ENCODE results near the gene ERG28.

The ERG28 gene

DNA sequence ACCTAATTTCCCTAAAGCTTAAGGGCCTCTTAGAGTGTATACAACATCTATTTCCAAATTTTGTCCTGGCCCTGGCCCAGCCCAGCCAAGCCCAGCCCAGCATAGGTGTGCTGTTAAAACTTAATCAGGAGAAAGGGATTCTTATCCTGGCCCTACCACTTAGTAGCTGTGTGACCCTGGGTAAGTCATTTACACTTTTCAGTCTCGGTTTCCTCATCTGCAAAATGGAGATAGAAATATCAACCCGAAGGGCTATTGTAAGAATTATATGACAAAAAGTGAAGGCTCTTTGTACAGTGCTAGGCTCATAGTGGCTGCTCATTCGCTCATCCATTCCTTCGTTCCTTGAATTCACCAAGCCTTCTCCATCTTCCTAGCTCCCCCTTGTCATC lies 442 bp downstream of the ERG28 start:
- DNase-seq (ENCODE audit: extremely low read depth in 1 of 2, low read depth in 1 of 2), result no peak

DNA sequence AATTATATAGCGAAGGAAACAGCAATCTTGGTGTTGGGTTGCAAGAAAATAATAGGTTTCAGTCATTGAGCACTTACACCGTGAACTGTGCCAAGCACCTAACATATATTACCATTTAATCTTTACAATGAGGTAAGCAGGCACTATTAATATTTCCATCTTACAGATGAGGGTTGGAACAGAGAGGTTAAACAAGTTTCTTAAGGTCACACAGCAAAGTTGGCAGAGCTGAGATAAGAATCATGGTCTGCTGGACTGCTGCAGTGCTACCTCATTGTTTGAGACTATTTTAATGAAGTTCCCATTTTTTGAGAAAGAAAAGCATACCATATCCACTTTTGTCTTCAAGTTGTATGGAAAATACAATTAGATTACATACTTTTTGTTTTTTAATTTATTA lies 1.7 kb downstream of the ERG28 start:
- DNase-seq (ENCODE audit: extremely low read depth in 1 of 2, low read depth in 1 of 2), result no peak

DNA sequence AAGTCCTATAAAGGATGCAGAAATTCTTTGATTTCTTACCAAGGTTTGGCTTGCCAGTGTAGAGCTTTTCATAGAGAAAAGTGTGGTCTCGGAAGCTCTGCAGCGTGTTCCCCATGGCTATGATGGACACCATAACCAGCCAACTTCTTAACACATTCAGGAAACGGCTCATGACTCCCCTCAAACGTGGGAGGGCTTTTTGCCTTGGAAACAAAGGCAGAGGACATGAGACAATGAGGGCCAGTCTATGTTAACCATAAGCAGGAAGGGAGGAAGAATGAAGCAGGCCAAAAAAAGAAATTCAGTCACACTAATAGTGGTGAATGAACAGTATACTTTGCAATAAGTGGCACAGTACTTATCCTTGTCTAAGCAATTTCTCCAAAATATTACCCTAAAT lies 3.3 kb downstream of the ERG28 start:
- no peak for DNase-seq (ENCODE audit: extremely low read depth in 1 of 2, low read depth in 1 of 2)

DNA sequence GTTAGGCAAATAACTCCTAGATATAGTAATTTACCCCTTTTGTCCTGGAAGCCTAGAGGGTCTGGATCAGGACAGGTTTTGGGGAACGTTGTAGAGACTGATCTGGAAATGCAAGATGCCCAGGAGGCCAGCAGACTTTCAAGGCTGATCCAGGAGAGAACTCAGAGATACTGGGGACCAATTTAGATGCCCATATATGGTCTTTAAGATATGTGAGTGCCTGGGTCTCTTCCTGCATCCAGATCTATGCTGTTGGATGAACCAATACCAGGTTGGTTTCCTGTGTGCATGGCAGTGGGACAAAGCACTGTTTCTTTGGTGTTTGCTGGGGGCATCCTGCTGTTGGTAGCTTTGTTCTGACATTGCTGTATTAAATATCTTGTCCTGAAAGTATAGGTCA lies 5.4 kb downstream of the ERG28 start:
- no peak for DNase-seq (ENCODE audit: extremely low read depth in 1 of 2, low read depth in 1 of 2)

DNA sequence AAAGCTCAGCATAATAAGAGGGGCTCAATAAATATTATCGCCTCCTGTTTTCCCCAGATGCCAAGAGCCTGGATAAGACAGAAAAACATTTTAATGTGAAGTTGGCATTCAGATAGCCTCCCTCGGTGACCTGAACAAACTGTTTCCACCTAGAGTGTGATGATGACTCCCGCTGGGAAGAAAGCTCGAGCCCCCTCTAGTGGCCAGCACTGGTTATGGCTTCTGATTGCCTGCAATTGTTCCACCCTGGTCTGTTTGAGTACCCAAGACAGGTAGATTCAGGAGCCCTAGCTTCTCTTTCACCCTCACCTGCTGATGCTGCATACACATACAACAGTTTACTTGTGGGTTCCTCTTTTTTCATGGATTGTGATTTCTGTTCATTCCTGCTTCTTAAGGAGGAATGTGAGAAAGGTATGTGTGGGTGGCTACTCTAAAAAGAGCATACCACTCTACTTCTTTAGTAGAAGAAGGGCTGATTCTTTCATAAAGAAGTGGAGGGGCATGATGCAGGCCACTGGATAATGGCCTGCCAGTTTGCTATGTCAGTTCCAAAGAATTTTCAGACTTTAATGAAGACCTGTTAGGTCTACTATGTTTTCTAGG lies 6.4 kb downstream of the ERG28 start:
- peak; percentile 43 to 72 for DNase-seq (ENCODE audit: extremely low read depth in 1 of 2, low read depth in 1 of 2)

DNA sequence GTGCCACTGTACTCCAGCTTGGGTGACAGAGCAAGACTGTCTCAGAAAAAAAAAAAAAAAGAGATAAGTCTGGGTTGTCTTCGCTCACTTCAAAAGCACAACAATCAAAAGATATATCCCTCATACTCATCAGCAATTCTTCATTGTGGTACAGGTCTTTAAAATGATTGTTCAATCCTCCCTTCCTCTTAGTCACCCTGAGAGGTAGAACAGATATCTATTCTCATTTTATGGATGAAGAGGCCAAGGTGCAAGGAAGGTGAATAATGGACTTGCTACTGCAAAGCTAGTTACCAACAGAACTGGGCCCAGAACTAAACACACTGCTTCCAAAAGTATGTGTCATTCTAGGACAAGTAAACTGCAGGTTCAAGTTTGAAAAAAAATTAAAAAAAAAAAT lies 7.1 kb downstream of the ERG28 start:
- DNase-seq (ENCODE audit: extremely low read depth in 1 of 2, low read depth in 1 of 2), result no peak

DNA sequence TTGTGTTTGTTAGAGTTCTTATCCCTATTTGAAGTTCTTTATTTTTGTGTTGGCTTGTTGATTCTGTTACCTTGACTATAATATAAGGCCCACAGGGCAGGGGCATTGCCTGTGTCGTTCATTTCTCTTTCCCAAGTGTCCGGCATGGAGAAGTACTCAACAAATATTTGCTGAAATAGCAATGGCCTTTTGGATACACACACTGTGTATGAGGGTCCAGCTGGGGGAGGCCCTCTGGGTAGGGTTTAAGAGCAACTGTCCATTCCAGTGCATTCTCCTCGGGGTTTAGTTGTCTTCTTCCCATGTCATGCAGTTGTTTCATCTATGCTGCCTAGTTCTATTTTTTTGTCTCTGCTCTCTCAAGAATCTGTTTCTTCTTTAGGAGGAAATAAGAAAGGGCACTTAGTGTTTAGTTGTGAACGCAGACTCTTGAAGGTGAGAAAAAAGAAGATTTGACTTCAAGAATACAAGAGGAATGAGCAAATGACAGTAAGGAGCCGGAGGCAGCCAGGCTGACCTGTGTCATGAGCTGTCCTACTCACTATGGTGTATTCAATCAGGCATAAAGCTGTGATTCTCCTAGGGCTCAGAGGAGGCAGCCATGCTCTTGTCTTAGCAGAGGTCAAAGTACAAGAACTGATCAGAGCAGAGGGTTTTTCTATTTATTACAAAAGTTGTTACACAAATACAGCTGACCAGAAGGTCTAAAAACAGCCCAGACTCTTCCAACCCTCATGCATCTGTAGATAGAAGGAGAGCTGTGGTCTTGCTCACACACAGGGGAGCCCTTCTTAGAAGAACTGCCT lies 10.2 kb downstream of the ERG28 start:
- no peak for DNase-seq (ENCODE audit: extremely low read depth in 1 of 2, low read depth in 1 of 2)

DNA sequence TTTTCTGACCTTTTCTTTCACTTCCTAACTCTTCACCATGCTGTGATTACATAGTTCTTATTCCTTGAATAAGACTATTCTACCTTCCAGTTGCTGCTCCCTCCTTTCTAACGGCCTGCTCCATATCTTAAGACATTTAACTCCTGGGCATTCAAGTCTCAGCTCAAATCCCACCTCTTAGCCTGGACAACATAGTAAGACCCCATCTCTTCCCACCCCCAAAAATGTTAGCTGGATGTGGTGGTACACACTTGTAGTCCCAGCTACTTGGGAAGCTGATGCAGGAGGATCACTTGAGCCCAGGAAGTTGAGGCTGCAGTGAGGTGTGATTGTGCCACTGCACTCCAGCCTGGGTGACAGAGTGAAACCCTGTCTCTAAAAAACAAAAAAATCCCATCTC lies 10.9 kb downstream of the ERG28 start:
- no peak for DNase-seq (ENCODE audit: extremely low read depth in 1 of 2, low read depth in 1 of 2)

DNA sequence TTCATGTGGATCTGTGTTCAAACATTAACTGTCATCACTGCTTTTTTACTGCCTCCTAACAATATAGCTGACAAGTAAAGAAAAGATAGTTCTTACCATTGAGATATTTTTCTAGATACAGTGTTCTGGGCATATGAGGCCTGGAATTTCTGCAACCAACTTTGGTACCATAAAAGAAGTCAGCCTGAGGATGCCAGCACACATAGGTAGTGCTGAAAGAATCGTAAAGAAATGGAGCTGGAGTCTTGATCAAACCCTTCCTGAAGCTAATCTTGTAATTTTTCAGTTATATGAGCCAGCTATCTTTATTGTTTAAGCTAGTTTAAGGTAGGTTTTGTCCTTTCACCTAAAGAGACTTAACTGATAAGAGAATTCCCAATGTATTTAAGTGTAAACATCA lies 11.3 kb downstream of the ERG28 start:
- DNase-seq (ENCODE audit: extremely low read depth in 1 of 2, low read depth in 1 of 2), result no peak

DNA sequence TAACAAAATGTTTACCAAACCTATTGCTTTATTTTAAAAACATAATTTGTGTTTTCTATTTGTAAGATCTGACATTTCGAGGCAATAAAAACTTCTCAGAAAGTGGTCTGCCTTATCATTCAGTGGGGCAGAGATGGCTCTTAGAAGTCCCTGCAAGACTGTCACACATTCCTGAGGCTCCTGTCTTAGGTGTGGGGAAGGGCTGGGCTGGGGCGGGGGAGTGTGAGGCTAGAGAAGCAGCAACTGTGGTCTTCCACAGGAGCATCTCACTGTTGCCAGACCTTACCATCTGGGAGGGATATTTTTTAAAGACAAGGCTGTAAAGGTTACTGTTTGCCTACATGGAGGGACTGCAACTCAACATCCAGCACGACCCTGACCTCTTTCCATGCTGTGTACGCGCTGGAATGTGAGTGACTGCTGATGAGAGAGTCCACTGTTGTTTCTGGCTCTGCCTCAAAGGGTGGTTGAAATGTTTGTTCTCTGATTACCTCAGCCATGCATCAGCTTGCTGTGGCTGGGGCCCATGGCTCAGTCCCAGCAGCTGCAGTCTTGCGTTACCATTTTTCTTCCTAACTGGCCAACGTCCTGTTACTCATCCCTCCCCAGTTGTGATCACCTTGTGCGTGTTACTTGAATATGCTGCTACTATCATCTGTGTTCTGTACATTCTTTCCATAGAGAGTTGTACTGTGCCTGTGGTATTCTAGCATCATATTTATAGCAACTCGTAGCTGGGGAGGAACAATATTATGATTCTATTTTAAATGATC lies 12.4 kb downstream of the ERG28 start:
- no peak for DNase-seq (ENCODE audit: extremely low read depth in 1 of 2, low read depth in 1 of 2)

DNA sequence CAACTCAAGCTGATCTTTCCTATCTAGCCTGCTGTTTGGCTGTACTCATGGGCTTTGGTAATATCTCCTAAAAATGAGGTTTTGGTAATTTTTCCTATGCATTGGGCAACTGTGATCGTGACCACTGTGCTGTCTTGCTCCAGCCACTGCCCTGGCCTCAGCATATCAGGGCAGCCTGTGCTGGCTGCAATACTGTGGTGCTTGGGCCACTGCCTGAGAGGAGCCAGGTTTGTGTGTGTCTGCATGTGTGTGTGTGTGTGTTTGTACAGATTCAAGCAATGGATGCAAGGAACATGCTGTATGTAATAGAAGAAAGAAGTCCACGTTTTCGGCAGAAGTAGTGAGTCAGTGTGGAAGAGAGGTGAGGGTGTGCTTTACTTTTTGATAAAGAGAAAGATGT lies 13.0 kb downstream of the ERG28 start:
- no peak for DNase-seq (ENCODE audit: extremely low read depth in 1 of 2, low read depth in 1 of 2)

DNA sequence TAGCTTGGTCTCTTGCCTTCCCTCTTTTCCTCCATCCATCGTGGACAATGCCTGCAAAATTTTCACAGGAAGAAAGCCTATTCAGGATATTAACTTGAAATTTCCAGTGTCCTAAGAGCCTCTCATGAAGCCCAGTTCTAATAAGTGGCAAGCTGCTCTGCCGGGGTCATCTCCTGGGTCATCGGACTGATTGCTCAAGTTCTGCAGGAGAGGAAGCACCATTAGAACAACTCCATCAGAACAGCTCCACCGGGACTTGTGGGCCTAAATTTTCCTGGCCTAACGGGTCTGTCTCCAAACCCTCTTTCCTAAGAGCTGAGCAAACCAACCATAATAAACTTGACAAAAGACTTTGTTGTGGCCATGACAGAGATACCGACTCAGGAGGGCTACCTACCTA lies 13.9 kb downstream of the ERG28 start:
- DNase-seq (ENCODE audit: extremely low read depth in 1 of 2, low read depth in 1 of 2), result no peak

DNA sequence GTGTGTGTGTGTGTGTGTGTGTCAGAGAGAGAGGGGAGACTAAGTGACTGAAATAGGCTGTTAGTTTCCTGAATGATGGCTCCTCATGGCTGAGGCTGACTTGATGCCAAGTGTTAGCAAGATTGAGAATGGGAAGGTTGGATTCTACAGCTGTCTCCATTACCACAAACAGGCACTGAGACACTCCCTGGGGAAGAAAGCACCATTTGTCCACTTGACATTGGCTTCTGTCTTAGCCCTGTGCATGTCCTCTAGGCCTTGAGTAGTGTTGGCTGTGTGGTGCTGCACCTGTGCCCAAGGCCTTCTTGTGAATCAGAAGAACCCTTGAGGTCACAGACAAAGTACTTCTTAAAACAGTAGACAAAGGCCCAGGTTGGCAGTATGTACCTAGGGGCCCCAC lies 15.6 kb downstream of the ERG28 start:
- DNase-seq (ENCODE audit: extremely low read depth in 1 of 2, low read depth in 1 of 2), result no peak

DNA sequence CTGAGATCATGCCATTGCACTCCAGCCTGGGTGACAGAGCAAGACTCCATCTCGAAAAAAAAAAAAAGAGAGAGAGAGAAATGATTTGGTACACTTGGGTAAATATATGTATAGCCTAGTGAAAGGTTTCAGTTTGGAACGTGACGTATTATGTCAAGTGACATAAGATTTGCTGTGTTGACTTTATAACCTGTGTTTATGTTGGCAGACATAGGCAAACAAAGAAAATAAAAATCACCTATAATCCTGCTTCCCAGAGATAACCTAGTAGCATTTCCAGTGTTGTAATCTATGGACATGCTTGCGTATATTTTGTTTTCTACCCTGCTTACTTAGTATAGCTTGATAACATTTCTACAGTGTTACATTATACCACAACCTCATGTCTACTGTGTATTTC lies 16.7 kb downstream of the ERG28 start:
- no peak for DNase-seq (ENCODE audit: extremely low read depth in 1 of 2, low read depth in 1 of 2)

DNA sequence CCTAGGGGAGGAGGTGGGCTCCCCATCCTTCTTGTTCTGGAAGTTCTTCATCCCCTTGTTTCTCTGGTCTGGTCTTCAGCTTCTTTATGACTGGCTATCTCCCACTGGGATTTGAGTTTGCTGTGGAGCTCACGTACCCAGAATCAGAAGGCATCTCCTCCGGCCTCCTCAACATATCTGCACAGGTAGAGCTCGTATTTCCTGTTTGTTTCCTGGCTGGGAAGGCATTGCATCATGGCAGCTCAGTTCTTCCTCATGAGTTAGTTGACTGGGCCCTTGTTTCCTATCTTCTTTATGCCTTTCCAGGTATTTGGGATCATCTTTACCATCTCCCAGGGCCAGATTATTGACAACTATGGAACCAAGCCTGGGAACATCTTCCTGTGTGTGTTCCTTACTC lies 19.8 kb downstream of the ERG28 start:
- DNase-seq (ENCODE audit: extremely low read depth in 1 of 2, low read depth in 1 of 2), result no peak

DNA sequence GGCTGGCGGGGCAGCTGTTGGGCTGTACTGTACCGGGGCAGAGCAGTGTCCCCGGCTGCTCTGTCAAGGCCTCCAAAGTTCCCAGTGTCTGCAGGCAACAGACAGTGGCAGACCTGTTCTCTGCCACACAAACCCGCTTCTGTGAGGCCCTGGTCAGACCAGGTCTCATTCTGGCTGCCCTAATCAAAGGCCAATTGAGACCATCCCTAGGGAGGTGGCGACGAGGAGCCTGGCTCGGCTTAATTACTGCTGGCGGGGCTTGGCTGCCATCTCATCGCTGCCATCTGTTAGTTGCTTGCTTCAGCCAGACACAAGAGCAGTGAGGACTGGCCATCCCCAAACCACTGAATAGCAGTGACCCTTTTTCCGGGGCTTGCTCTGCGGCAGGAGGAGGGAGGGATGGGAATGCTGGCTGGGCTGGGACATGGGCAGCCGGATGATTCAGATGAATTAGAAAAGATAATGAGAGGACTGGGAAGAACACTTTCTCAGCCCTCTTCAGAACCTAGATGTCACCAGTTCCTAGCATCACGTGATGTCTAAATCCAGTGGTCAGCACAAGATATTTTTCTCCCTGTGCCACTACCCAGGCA lies 24.5 kb downstream of the ERG28 start:
- no peak for DNase-seq (ENCODE audit: extremely low read depth in 1 of 2, low read depth in 1 of 2)

DNA sequence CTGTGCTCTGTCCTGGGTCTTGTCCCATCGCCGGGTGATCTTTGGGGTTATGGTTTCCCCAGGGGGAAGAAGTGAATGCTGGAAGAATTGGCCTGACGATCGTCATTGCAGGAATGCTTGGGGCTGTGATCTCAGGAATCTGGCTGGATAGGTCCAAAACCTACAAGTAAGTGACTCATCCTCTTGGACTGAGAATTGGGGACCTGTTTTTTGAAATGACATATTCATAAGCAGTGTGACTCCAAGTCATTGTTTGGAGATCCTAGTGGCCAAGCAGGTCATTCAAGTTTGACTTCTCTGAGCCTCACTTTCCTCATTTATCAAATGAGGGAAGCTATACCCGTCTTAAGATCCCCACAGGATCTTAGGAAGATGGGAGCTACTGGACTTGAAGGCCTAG lies 25.8 kb downstream of the ERG28 start:
- DNase-seq (ENCODE audit: extremely low read depth in 1 of 2, low read depth in 1 of 2), result no peak

DNA sequence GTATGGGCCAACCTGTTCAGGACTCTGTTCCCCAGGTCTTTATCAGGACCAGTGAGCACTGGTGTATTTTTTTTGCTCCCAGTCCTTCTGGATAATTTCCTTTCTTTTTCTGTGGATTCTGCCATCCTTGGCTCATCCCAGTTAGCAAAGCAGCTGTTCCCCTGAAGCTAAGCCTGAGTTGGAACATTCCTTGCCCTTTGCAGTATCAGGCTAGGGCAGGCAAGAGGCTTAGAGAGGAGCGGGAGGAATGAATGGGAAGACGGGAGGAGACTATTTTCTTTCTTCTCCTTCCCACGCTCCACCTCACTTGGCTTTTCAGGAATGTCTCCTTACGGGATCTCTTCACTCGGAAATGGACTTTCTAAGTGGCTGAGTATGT lies 29.2 kb downstream of the ERG28 start:
- DNase-seq (ENCODE audit: extremely low read depth in 1 of 2, low read depth in 1 of 2), result no peak

DNA sequence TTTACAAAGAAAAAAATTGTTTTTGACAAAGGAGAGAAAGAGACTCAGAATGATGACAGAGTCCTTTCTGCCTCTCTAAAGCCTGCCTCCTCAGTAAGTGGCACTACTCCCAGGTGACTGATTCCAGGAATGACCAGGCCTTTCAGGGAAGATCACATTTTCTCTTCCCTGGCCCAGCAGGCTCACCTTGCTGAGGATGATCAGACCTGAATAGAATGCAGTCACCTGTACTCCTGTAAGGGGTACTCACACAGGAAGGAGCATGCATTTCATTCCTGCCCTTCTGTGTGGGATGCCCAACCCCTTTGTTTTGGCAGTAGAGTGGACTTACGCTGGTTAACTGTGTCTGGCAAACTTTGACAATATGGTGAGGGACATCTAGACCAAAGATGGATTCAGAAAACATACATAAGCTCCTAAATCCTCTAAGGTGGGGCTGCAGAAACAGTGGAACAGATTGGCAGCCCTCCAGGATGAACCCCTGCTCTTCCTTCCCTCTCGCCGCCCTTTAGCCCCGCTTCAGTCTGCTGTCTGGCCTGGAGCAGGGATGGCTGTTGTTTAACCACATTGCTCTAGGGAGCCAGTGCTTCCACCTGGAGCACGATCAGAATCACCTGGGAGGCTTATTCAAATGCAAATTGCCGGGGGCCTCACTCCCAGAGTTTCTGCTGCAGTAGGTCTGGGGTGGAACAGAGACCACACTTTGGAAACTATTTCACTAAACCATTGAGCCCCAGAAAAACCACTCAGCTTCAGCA lies 29.8 kb downstream of the ERG28 start:
- no peak for DNase-seq (ENCODE audit: extremely low read depth in 1 of 2, low read depth in 1 of 2)

DNA sequence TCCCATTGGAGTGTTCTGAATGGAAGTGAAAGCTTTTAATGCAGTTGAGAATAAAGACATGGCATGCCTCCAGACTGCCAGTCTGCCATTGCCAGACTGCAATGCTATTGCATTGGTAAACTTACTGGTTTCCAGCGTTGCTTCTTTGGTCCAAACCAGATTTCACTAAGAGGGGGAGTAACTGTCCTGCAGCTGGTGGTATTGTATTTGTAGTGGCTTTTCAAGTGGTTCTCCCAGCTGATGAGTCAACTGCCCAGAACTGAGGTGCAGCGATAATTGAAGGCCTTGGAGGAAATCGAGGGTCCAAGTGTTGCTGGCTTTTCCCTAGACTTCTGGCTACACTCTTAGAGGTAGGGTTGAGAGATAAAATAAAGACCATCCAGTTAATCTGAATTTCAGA lies 31.9 kb downstream of the ERG28 start:
- DNase-seq (ENCODE audit: extremely low read depth in 1 of 2, low read depth in 1 of 2), result no peak

DNA sequence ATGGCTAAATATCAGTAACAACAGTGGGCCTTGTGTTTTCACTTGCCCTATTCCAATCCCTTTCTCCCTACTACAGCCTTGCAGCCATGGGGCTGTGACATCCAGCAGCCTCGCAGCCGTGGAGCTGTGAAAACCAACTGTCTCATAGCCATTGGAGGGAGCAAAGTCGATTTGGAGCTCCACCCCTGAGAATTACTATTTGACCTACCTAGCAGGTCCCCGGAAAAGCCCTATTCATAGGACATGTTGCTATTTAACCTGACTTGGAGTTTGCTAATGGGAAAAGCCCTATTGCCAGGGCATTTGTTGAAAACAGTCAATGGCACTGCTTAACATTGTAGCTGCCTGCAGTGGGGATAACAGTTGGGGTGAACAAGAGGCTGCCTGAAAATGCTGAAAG lies 33.3 kb downstream of the ERG28 start:
- no peak for DNase-seq (ENCODE audit: extremely low read depth in 1 of 2, low read depth in 1 of 2)
